ENCODE results near the gene CDS2. TPM values are rescaled to one million over a fixed set of nuclear protein-coding genes. Genes with fewer than 3 reads are reported as not detected.
A peak's percentile ranks its signal among the peaks of the same experiment; 100 is the strongest.
"Not testable (repeated sequence)": the region's sequence is repeated elsewhere in the genome, so short reads cannot be mapped to it uniquely, and the experiment has no call there.

The CDS2 gene
- total RNA-seq, result 29.9 TPM

- ATAC-seq (peak; percentile 91), DNase-seq (ENCODE audit: low spot score) (peak; percentile 100)
These were observed at the start of gene CDS2 for GRCh38 chr20:5126512-5127203. Gene CDS2, plus strand, starts transcription at chr20:5127008. Its CDS starts 85 bp downstream, at chr20:5127093.

- ATAC-seq, result no peak
- DNase-seq (ENCODE audit: low spot score), result no peak
These were observed 48.9 kb upstream of the CDS2 start for GRCh38 chr20:5077761-5078387.

DNA sequence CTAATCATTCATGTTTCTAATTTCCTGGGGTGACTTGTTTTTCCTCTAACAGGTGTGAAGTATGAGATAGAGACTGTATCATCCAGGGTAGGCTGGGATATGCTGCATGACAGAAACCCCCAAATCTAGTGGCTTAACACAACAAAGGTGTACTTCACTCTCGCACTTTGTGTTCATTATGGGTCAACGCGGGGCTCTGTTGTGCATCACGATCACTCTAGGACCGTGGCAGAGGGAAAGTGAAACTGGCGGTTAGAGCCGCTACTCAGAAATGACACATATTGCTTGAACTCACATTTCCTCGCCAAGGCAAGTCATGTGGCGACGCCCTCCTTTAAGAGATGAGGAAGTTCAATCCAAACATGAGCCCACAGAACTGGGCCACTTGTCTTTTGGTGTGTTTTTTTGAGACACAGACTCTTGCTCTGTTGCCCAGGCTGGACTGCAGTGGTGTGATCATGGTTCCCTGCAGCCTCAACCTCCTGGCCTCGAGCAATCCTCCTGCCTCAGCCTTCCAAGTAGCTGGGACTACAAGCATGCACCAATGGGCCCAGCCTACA is 48.3 kb upstream of the CDS2 start:
- DNase-seq (ENCODE audit: low spot score) (peak; percentile 62), ATAC-seq (peak; percentile 70)

- DNase-seq (ENCODE audit: low spot score) (no peak), ATAC-seq (peak; percentile 47)
These were observed 46.4 kb upstream of the CDS2 start for GRCh38 chr20:5080384-5080877.

GRCh38 chr20:5085380-5085779 is 41.4 kb upstream of the CDS2 start:
- peak; percentile 54 for ATAC-seq
- DNase-seq (ENCODE audit: low spot score), result no peak

GRCh38 chr20:5088688-5089087 is 38.1 kb upstream of the CDS2 start:
- ATAC-seq (no peak), DNase-seq (ENCODE audit: low spot score) (no peak)

GRCh38 chr20:5090191-5090590 is 36.6 kb upstream of the CDS2 start:
- DNase-seq (ENCODE audit: low spot score) (no peak), ATAC-seq (peak; percentile 69)

- ATAC-seq, result no peak
- no peak for DNase-seq (ENCODE audit: low spot score)
These were observed 34.9 kb upstream of the CDS2 start for GRCh38 chr20:5091902-5092301.

DNA sequence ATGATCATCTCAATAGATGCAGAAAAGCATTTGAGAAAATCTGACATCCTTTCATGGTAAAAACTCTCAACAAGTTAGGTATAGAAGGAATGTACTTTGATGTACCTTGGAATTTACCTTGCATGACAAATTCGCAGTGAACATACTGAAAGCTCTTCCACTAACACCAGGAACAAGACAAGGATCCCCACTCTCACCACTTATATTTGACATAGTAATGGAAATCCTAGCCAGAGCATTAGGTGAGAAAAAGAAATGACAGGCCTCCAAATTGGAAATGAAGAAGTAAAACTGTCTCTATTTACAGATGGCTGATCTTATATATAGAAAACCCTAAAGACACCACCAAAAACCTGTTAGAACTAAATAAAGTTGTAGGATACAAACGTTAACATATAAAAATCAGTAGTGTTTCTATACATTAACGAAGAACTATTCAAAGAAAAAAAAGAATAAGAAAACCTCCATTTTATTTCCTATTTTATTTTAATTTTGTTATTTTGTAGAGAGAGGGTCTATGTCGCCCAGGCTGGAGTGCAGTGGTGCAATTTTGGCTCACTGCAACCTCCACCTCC is 34.0 kb upstream of the CDS2 start:
- ATAC-seq (no peak), DNase-seq (ENCODE audit: low spot score) (no peak)

DNA sequence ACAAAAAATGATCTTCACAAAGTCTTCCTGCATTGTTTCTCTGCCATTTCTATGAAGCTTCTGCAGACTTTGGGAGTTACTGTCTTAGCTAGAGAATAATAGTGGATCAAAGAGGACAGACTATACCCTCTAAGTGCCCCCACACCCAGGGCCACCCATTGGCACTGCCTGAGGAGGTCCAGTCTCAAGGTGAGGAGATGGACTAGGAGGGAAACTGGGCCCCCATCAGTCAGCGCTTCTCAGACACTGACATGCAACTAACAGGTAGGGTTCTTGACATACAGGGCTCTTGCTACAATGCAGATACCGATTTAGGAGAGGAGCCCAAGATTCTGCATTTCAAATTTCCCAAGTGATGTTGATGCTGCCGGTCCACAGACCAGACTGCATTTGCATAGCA is 31.4 kb upstream of the CDS2 start:
- DNase-seq (ENCODE audit: low spot score), result no peak
- ATAC-seq, result no peak

GRCh38 chr20:5095931-5096330 is 30.9 kb upstream of the CDS2 start:
- no peak for DNase-seq (ENCODE audit: low spot score)
- no peak for ATAC-seq

GRCh38 chr20:5096463-5096862 is 30.3 kb upstream of the CDS2 start:
- DNase-seq (ENCODE audit: low spot score), result no peak
- peak; percentile 26 for ATAC-seq

DNA sequence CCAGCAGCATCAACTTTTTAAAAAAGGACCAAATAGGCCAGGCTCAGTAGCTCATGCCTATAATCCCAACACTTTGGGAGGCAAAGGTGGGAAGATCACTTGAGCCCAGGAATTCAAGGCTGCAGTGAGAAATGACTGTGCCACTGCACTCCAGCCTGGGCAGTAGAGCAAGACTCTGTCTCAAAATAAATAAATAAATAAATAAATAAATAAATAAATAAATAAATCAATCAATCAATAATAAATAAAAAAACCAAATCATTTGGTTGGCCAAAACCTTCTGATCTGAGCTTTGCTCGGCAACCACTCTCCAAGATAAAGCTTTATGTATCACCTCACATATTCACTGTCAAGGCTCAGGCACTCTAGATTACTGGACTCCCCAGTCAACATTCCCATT is 27.8 kb upstream of the CDS2 start:
- not testable (repeated sequence) for DNase-seq (ENCODE audit: low spot score); ATAC-seq

DNA sequence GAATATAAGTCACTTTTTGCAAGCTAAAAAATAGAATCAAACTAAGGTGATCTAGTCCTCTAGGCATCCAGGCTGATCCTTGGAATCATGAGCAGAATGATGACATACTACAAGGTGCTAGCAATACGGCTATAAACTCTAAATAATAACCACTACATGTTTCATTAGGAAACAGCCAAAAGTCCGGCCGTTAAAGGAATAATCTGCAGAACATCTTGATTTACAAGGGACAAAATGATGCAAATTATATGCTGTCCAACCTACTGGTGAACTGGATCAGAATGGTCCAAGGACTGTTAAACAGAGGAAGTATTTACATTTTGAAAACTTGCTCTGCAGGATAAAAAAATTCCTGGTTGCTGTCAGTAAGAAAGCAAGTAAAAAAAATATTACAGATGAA is 26.9 kb upstream of the CDS2 start:
- not testable (repeated sequence) for ATAC-seq; DNase-seq (ENCODE audit: low spot score)

- ATAC-seq (peak; percentile 96), DNase-seq (ENCODE audit: low spot score) (peak; percentile 75)
These were observed 26.0 kb upstream of the CDS2 start for GRCh38 chr20:5100684-5101347.

DNA sequence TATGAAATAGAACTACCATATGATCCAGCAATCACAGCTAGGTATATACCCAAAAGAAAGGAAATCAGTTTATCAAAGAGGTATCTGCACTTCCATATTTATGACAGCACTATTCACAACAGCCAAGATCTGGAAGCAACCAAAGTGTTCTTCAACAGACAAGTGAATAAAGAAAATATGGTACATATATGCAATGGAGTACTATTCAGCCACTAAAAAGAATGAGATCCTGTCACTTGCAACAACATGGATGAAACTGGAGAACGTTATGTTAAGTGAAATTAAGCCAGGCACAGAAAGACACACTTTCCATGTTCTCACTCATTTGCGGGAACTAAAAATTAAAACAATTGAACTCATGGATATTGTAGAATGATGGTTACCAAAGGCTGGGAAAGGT is 22.3 kb upstream of the CDS2 start:
- no peak for ATAC-seq
- no peak for DNase-seq (ENCODE audit: low spot score)

DNA sequence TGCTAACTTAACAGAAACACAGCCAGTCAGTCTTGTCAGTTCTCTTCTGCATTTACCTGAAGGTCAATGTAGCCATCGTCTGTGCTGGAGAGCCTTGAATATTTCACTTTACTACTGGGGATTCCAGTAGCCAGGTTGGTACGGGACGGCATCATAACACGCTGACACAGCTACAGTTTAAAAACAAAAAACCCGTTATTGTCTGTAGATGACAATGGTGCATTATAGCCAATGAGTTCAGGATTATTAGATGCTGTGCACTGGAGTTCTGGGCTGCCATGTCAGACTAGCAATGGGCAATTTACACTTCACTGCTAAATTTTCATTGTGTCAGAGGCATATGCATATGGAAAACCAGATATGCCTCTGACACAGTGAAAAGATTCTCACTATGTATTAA is 17.5 kb upstream of the CDS2 start:
- ATAC-seq, result no peak

GRCh38 chr20:5113615-5113986 is 13.2 kb upstream of the CDS2 start:
- ATAC-seq (no peak), DNase-seq (ENCODE audit: low spot score) (no peak)

More for the DNA sequence above, 17.5 kb upstream of the CDS2 start:
- DNase-seq (ENCODE audit: low spot score), result no peak

- no peak for ATAC-seq
- no peak for DNase-seq (ENCODE audit: low spot score)
These were observed 12.4 kb upstream of the CDS2 start for GRCh38 chr20:5114403-5114802.

GRCh38 chr20:5116875-5117274 is 9.9 kb upstream of the CDS2 start:
- ATAC-seq, result no peak
- no peak for DNase-seq (ENCODE audit: low spot score)

Measured in left lobe of liver (tissue), 2 donors.